MM.1S (cell line): ENCODE results near the gene MON1B.

Experiments used
- DNase-seq: peaks from one replicate; pipeline ENCODE4 v3.0.0-alpha.2; 2015
- H2AFZ ChIP-seq: fragments of 300-600 bp; sonication (generic); 2 replicates; pipeline ENCODE4 v1.6.0; 2016; ENCODE audit warnings: antibody characterized with exemption, low read length
- H3F3A ChIP-seq: fragments of 300-600 bp; sonication (generic); 2 replicates; pipeline ENCODE4 v1.6.1; 2016; ENCODE audit warnings: mild to moderate bottlenecking, antibody characterized with exemption, low read length, moderate library complexity, mixed read lengths; ENCODE audit not compliant: insufficient read depth
- H3K27ac ChIP-seq: fragments of 300-600 bp; sonication (generic); 2 replicates; pipeline ENCODE4 v1.5.1; 2016; ENCODE audit warnings: mild to moderate bottlenecking, low read length
- H3K27me3 ChIP-seq: fragments of 300-600 bp; sonication (generic); replicated peaks from 2 replicates; pipeline ENCODE4 v1.6.0; 2016; ENCODE audit warnings: low read length; ENCODE audit not compliant: insufficient read depth
- H3K36me3 ChIP-seq: fragments of 300-600 bp; sonication (generic); replicated peaks from 2 replicates; pipeline ENCODE4 v1.6.1; 2016; ENCODE audit warnings: mild to moderate bottlenecking, low read length, mixed read lengths; ENCODE audit not compliant: insufficient read depth
- H3K4me1 ChIP-seq: fragments of 300-600 bp; sonication (generic); 2 replicates; pipeline ENCODE4 v1.6.1; 2016; ENCODE audit warnings: low read length, mixed read lengths
- H3K4me2 ChIP-seq: fragments of 300-600 bp; sonication (generic); 2 replicates; pipeline ENCODE4 v1.6.0; 2016; ENCODE audit warnings: low read depth, low read length
- H3K4me3 ChIP-seq: fragments of 300-600 bp; sonication (generic); 2 replicates; pipeline ENCODE4 v1.5.1; 2016; ENCODE audit warnings: low read length, mixed read lengths
- H3K79me2 ChIP-seq: fragments of 300-600 bp; sonication (generic); 2 replicates; pipeline ENCODE4 v1.6.1; 2016; ENCODE audit warnings: mixed run types, low read length, mixed read lengths
- H3K9ac ChIP-seq: fragments of 300-600 bp; sonication (generic); 2 replicates; pipeline ENCODE4 v1.6.1; 2016; ENCODE audit warnings: low read length, mixed read lengths
- H3K9me2 ChIP-seq: fragments of 300-600 bp; sonication (generic); replicated peaks from 2 replicates; pipeline ENCODE4 v1.6.1; 2016; ENCODE audit warnings: mild to moderate bottlenecking, low read length, mixed read lengths; ENCODE audit not compliant: insufficient read depth
- H3K9me3 ChIP-seq: fragments of 300-600 bp; sonication (generic); replicated peaks from 2 replicates; pipeline ENCODE4 v1.6.1; 2016; ENCODE audit warnings: mild to moderate bottlenecking, low read length, mixed read lengths; ENCODE audit not compliant: insufficient read depth
- H4K20me1 ChIP-seq: fragments of 300-600 bp; sonication (generic); 2 replicates; pipeline ENCODE4 v1.6.1; 2016; ENCODE audit warnings: mild to moderate bottlenecking, low read length, moderate library complexity, mixed read lengths; ENCODE audit not compliant: insufficient read depth
- EZH2 ChIP-seq: fragments of 300-600 bp; sonication (generic); optimal IDR thresholded peaks from 2 replicates; pipeline ENCODE3; 2017; ENCODE audit warnings: low read depth, mild to moderate bottlenecking, antibody characterized with exemption, low read length, mixed read lengths
- EZH2phosphoT487 ChIP-seq: fragments of 300-600 bp; sonication (generic); IDR thresholded peaks from 2 replicates; pipeline ENCODE4 v1.6.1; 2018; ENCODE audit warnings: antibody characterized with exemption, low read length
- TF ChIP-seq, protein P1 (sequence below): fragments of 300-600 bp; sonication (generic); IDR thresholded peaks from 2 replicates; pipeline ENCODE4 v1.5.1; 2016; ENCODE audit warnings: antibody characterized with exemption, low read length, mixed read lengths

Gene MON1B

DNA sequence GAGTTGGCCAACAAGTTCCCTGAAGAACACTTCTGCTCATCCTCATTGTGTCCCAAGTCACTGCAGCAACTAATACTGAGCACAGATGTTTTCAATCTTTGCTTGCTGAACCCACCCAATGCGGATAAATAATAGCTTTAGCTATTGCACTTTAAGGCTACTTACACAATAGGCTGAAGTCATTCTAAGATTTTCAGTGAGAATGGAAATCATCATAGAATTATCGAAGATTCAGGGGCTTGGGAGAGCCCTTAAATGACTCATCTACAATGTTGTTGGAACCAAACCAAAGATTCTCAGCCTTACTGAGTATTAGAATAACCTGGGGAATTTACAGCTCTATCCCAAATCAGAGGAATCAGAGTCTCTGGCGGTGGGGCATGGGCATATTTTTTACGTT, 59.4 kb downstream of the MON1B start:
- TF ChIP-seq EZH2 (no peak), EZH2phosphoT487 (no peak)
- TF ChIP-seq, protein P1, sequence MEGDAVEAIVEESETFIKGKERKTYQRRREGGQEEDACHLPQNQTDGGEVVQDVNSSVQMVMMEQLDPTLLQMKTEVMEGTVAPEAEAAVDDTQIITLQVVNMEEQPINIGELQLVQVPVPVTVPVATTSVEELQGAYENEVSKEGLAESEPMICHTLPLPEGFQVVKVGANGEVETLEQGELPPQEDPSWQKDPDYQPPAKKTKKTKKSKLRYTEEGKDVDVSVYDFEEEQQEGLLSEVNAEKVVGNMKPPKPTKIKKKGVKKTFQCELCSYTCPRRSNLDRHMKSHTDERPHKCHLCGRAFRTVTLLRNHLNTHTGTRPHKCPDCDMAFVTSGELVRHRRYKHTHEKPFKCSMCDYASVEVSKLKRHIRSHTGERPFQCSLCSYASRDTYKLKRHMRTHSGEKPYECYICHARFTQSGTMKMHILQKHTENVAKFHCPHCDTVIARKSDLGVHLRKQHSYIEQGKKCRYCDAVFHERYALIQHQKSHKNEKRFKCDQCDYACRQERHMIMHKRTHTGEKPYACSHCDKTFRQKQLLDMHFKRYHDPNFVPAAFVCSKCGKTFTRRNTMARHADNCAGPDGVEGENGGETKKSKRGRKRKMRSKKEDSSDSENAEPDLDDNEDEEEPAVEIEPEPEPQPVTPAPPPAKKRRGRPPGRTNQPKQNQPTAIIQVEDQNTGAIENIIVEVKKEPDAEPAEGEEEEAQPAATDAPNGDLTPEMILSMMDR = no peak
- Histone ChIP-seq H3K9me3 (no peaks in the 10 kb centered on the region), H4K20me1 (no peaks in the 10 kb centered on the region), H3K4me1 (no peaks in the 10 kb centered on the region), H3K36me3 (no peaks in the 10 kb centered on the region), H3K9me2 (no peaks in the 10 kb centered on the region), H3K4me3 (no peak overlapping the region), H2AFZ (no peak overlapping the region), H3F3A (no peaks in the 10 kb centered on the region), H3K9ac (no peak overlapping the region), H3K4me2 (no peak overlapping the region), H3K79me2 (no peaks in the 10 kb centered on the region), H3K27ac (no peak overlapping the region), H3K27me3 (no peaks in the 10 kb centered on the region)
- DNase-seq = no peak
